IMR-90 (cell line): ENCODE results near the gene TAGLN3. TPM values are rescaled to one million over a fixed set of nuclear protein-coding genes. Genes with fewer than 3 reads are reported as not detected.

Experiments
- ATAC-seq: fragments of 200-7000 bp; cut with Tn5 transposase; 2 replicates; pipeline ENCODE4 v1.9.1; 2020; ENCODE audit warnings: low read depth, mild to moderate bottlenecking, moderate library complexity
- BruUV-seq: library from RNA; stranded (reverse); fragments of 400-500 nt; replicated peaks from 2 replicates; lab custom pipeline; 2021; lab: Mats Ljungman, UMichigan
- CTCF ChIA-PET: fragments of 300-600 bp; formaldehyde crosslinking; extraction: SDS; loops from one replicate; lab custom pipeline; 2021; ENCODE audit warnings: antibody characterized with exemption; lab: Yijun Ruan, JAX
- POLR2A ChIA-PET: fragments of 300-600 bp; sonication (Branson Sonifier 250); formaldehyde crosslinking; loops from one replicate; lab custom pipeline; 2022; ENCODE audit warnings: antibody characterized with exemption; ENCODE audit not compliant: unreplicated experiment; lab: Charles Lee
- DNase-seq: peaks from one replicate; pipeline ENCODE4 v3.0.0; 2013
- H2AFZ ChIP-seq: replicated peaks from 2 replicates; pipeline ENCODE3; 2013; ENCODE audit warnings: low read length, mild to moderate bottlenecking; ENCODE audit not compliant: poor library complexity
- H2AK5ac ChIP-seq: 2 replicates; pipeline ENCODE4 v1.6.1; 2013; ENCODE audit warnings: low read depth, low read length, inconsistent platforms
- H2AK9ac ChIP-seq: replicated peaks from 2 replicates; pipeline ENCODE3; 2013; ENCODE audit warnings: mild to moderate bottlenecking, low read depth, low read length, moderate library complexity; ENCODE audit not compliant: poor library complexity
- H2BK120ac ChIP-seq: 2 replicates; pipeline ENCODE4 v1.6.1; 2013; ENCODE audit warnings: low read depth, low read length, inconsistent platforms
- H2BK15ac ChIP-seq: 3 replicates; pipeline ENCODE4 v1.6.1; 2013; ENCODE audit warnings: low read depth, low read length, inconsistent platforms
- H2BK20ac ChIP-seq: 2 replicates; pipeline ENCODE4 v1.6.1; 2013; ENCODE audit warnings: low read depth, mild to moderate bottlenecking, inconsistent platforms, low read length, moderate library complexity
- H2BK5ac ChIP-seq: 2 replicates; pipeline ENCODE4 v1.6.1; 2013; ENCODE audit warnings: mild to moderate bottlenecking, low read depth, low read length, inconsistent platforms; ENCODE audit not compliant: poor library complexity, severe bottlenecking
- H3K14ac ChIP-seq: replicated peaks from 2 replicates; pipeline ENCODE4 v1.6.1; 2013; ENCODE audit warnings: low read depth, low read length, inconsistent platforms
- H3K18ac ChIP-seq: 2 replicates; pipeline ENCODE4 v1.6.1; 2013; ENCODE audit warnings: low read depth, low read length, control low read depth
- H3K23ac ChIP-seq: 2 replicates; pipeline ENCODE4 v1.6.1; 2013; ENCODE audit warnings: low read depth, low read length, inconsistent platforms
- H3K27ac ChIP-seq: 2 replicates; pipeline ENCODE4 v1.5.1; 2013; ENCODE audit warnings: mild to moderate bottlenecking, control low read depth, low read length; ENCODE audit not compliant: insufficient read depth
- H3K27me3 ChIP-seq: 2 replicates; pipeline ENCODE4 v1.6.1; 2013; ENCODE audit warnings: low read length; ENCODE audit not compliant: control insufficient read depth, insufficient read depth
- H3K36me3 ChIP-seq: 2 replicates; pipeline ENCODE4 v1.6.1; 2013; ENCODE audit warnings: low read length, mixed read lengths; ENCODE audit not compliant: control insufficient read depth, insufficient read depth
- H3K4ac ChIP-seq: 2 replicates; pipeline ENCODE4 v1.6.1; 2013; ENCODE audit warnings: low read depth, low read length, inconsistent platforms
- H3K4me1 ChIP-seq: 2 replicates; pipeline ENCODE4 v1.6.1; 2013; ENCODE audit warnings: low read length, mixed read lengths; ENCODE audit not compliant: control insufficient read depth, insufficient read depth
- H3K4me2 ChIP-seq: 2 replicates; pipeline ENCODE4 v1.6.1; 2013; ENCODE audit warnings: low read depth, mild to moderate bottlenecking, control low read depth, low read length, moderate library complexity
- H3K4me3 ChIP-seq: 2 replicates; pipeline ENCODE4 v1.5.1; 2013; ENCODE audit warnings: low read depth, mild to moderate bottlenecking, control low read depth, low read length, moderate library complexity; ENCODE audit not compliant: insufficient read depth
- H3K56ac ChIP-seq: 2 replicates; pipeline ENCODE4 v1.6.1; 2013; ENCODE audit warnings: low read length, inconsistent platforms; ENCODE audit not compliant: insufficient read depth; ENCODE audit errors: extremely low read depth
- H3K79me1 ChIP-seq, 2 experiments: 2 replicates each; pipeline ENCODE4 v1.6.1; 2013; ENCODE audit warnings: low read length in 2 of 2, inconsistent platforms in 1 of 2, low read depth in 1 of 2
- H3K9ac ChIP-seq: 2 replicates; pipeline ENCODE4 v1.6.1; 2013; ENCODE audit warnings: low read depth, low read length, control low read depth
- H3K9me1 ChIP-seq: 2 replicates; pipeline ENCODE4 v1.6.1; 2013; ENCODE audit warnings: low read length, inconsistent platforms; ENCODE audit not compliant: insufficient read depth
- H3K9me3 ChIP-seq: 2 replicates; pipeline ENCODE4 v1.6.1; 2013; ENCODE audit warnings: low read length; ENCODE audit not compliant: control insufficient read depth, insufficient read depth
- H4K20me1 ChIP-seq: 2 replicates; pipeline ENCODE4 v1.6.1; 2013; ENCODE audit warnings: low read length, inconsistent platforms; ENCODE audit not compliant: insufficient read depth
- H4K5ac ChIP-seq: 2 replicates; pipeline ENCODE4 v1.6.1; 2013; ENCODE audit warnings: mild to moderate bottlenecking, low read depth, low read length, control low read depth
- H4K8ac ChIP-seq, 2 experiments: 2 replicates each; pipeline ENCODE4 v1.6.1; 2013; ENCODE audit warnings: low read depth in 2 of 2, low read length in 2 of 2, control low read depth in 1 of 2, inconsistent platforms in 1 of 2
- H4K91ac ChIP-seq: 2 replicates; pipeline ENCODE4 v1.6.1; 2013; ENCODE audit warnings: low read depth, low read length, inconsistent platforms; ENCODE audit not compliant: insufficient read depth
- CEBPB ChIP-seq: IDR thresholded peaks from 2 replicates; pipeline ENCODE4 v1.6.1; 2012; ENCODE audit warnings: low read depth, low read length, improper control_type of control experiment
- CHD1 ChIP-seq: IDR thresholded peaks from 2 replicates; pipeline ENCODE4 v1.6.1; 2012; ENCODE audit warnings: low read depth, low read length, improper control_type of control experiment
- MAZ ChIP-seq: IDR thresholded peaks from 2 replicates; pipeline ENCODE4 v1.6.1; 2012; ENCODE audit warnings: low read depth, mild to moderate bottlenecking, low read length, improper control_type of control experiment, moderate library complexity, borderline replicate concordance
- MXI1 ChIP-seq: IDR thresholded peaks from 2 replicates; pipeline ENCODE4 v1.6.1; 2012; ENCODE audit warnings: low read depth, mild to moderate bottlenecking, low read length, moderate library complexity, borderline replicate concordance
- NFE2L2 ChIP-seq: fragments of 150-350 bp; IDR thresholded peaks from 2 replicates; pipeline ENCODE4 v1.6.1; 2016; ENCODE audit warnings: low read depth, mild to moderate bottlenecking, low read length
- SMC3 ChIP-seq: fragments of 150-350 bp; IDR thresholded peaks from 2 replicates; pipeline ENCODE4 v1.6.1; 2016; ENCODE audit warnings: low read depth, mild to moderate bottlenecking, antibody characterized with exemption, low read length, moderate library complexity
- WGBS, 2 experiments: methylation state at CpG; one replicate each; pipeline versions ENCODE4 v1.1.5 to v1.1.7; 2013; ENCODE audit warnings: missing lambda C conversion rate in 2 of 2; ENCODE audit not compliant: insufficient read length in 1 of 2; ENCODE audit errors: extremely low coverage in 2 of 2; 5-methylcytosine and 5-hydroxymethylcytosine counted together
- dilution Hi-C: fragments of 300-500 bp; cut with HindIII; formaldehyde crosslinking; loops from one replicate; pipeline ENCODE4 v1.14.3; 2018; ENCODE audit warnings: low sequenced_read_pairs; ENCODE audit not compliant: unreplicated experiment
- in situ Hi-C: fragments of 300-500 bp; cut with MboI; formaldehyde crosslinking; loops from 3 replicates; pipeline ENCODE4 v1.14.3; 2019; ENCODE audit warnings: low sequenced_read_pairs, inconsistent platforms, mixed read lengths
- intact Hi-C: fragments of 100-400 bp; cut with micrococcal nuclease; formaldehyde crosslinking; loops from 2 replicates; pipeline ENCODE4 v1.10.0; 2022
- polyA plus RNA-seq, 3 experiments: library from polyadenylated mRNA; depleted of rRNA; stranded (reverse); fragments of >200 nt; gene quantifications; 2 replicates each; pipeline ENCODE4 v1.2.3, GENCODE V29; 2012; ENCODE audit warnings: low replicate concordance in 1 of 3
- total RNA-seq: library from RNA; depleted of rRNA; stranded (reverse); fragments of >200 nt; gene quantifications from 2 replicates; pipeline ENCODE4 v1.2.3, GENCODE V29; 2012
- TF ChIP-seq, protein P1 (sequence below): conservative IDR thresholded peaks from 2 replicates; pipeline ENCODE4 v1.5.1; 2012; ENCODE audit warnings: mild to moderate bottlenecking, low read depth, low read length, improper control_type of control experiment
- TF ChIP-seq, protein P2 (sequence below): fragments of 150-350 bp; IDR thresholded peaks from 2 replicates; pipeline ENCODE4 v1.6.1; 2016; ENCODE audit warnings: low read depth, mild to moderate bottlenecking, low read length, moderate library complexity, borderline replicate concordance

The TAGLN3 gene
- total and polyA plus RNA-seq, 2 of the 4 experiments (the other 2 are of a cell fraction) = 3.2 to 7.7 TPM

DNA sequence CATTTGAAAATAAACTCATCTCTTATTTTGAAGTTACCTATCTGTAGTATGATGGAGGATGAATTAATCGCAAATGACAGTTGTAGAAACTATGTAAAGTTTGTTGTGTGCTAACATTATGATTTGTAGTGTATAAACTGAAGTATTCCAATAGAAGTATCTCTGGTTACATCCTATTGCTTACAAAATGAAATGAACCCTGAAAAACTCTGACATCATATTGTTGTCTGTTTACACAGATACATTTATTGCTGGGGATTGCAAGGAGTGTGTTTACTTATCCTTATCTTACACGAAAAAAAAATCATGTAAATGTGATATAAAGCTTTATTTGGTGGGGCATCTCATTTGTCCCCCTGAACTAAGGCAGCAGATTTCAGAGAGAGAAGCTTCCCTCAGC is 22.5 kb upstream of the TAGLN3 start:
- Histone ChIP-seq H2BK15ac (no peak overlapping the region), H3K4ac (no peak overlapping the region), H3K4me3 (no peak overlapping the region), H4K5ac (no peak overlapping the region), H2AK9ac (no peak overlapping the region), H3K56ac (no peak overlapping the region), H3K27me3 (no peaks in the 10 kb centered on the region), H2AFZ (no peak overlapping the region), H3K9me1 (no peaks in the 10 kb centered on the region), H2AK5ac (no peak overlapping the region), H3K79me1 (peaks cover 9 to 17% of the 10 kb centered on the region in 2 experiments), H3K18ac (no peak overlapping the region), H3K36me3 (peaks cover 2% of the 10 kb centered on the region), H4K91ac (no peak overlapping the region), H2BK5ac (no peak overlapping the region), H3K27ac (no peak overlapping the region), H2BK20ac (no peak overlapping the region), H2BK120ac (no peak overlapping the region), H4K20me1 (no peaks in the 10 kb centered on the region), H3K23ac (no peak overlapping the region), H3K4me2 (no peak overlapping the region), H4K8ac (no peak overlapping the region), H3K9me3 (no peaks in the 10 kb centered on the region), H3K9ac (no peak overlapping the region), H3K14ac (no peak overlapping the region), H3K4me1 (peaks cover 4% of the 10 kb centered on the region; the same call in 1 of the 2 replicates)
- ChIA-PET POLR2A (no interaction called here), CTCF (interaction anchor here (0.6 kb wide), 1 partner anchor 12 kb away, joined by 3 read pairs; no protein-coding TSS in a partner anchor)
- no CpG with 5 or more reads among the region's 2 CpGs for WGBS, 2 experiments
- BruUV-seq = no TSS peak
- ATAC-seq = no peak
- DNase-seq = no peak
- TF ChIP-seq, protein P1, sequence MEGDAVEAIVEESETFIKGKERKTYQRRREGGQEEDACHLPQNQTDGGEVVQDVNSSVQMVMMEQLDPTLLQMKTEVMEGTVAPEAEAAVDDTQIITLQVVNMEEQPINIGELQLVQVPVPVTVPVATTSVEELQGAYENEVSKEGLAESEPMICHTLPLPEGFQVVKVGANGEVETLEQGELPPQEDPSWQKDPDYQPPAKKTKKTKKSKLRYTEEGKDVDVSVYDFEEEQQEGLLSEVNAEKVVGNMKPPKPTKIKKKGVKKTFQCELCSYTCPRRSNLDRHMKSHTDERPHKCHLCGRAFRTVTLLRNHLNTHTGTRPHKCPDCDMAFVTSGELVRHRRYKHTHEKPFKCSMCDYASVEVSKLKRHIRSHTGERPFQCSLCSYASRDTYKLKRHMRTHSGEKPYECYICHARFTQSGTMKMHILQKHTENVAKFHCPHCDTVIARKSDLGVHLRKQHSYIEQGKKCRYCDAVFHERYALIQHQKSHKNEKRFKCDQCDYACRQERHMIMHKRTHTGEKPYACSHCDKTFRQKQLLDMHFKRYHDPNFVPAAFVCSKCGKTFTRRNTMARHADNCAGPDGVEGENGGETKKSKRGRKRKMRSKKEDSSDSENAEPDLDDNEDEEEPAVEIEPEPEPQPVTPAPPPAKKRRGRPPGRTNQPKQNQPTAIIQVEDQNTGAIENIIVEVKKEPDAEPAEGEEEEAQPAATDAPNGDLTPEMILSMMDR = no peak
- TF ChIP-seq CHD1 (no peak), NFE2L2 (no peak), SMC3 (no peak), CEBPB (no peak), MAZ (no peak), MXI1 (no peak)
- TF ChIP-seq, protein P2, sequence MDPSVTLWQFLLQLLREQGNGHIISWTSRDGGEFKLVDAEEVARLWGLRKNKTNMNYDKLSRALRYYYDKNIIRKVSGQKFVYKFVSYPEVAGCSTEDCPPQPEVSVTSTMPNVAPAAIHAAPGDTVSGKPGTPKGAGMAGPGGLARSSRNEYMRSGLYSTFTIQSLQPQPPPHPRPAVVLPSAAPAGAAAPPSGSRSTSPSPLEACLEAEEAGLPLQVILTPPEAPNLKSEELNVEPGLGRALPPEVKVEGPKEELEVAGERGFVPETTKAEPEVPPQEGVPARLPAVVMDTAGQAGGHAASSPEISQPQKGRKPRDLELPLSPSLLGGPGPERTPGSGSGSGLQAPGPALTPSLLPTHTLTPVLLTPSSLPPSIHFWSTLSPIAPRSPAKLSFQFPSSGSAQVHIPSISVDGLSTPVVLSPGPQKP = no peak
- in situ Hi-C loops = no loop called here
- dilution Hi-C loops = no loop called here
- intact Hi-C loops = no loop called here
